ENCODE results near the gene TACC2.
A peak's percentile ranks its signal among the peaks of the same experiment; 100 is the strongest.
"Not testable (repeated sequence)": the region's sequence is repeated elsewhere in the genome, so short reads cannot be mapped to it uniquely, and the experiment has no call there.

The TACC2 gene

GRCh38 chr10:121988361-121989324, at the start of gene TACC2:
TSS of gene TACC2 (plus strand) at chr10:121989163. CDS start at chr10:122021982, 32,819 bp downstream.
- DNase-seq, result no peak

- no peak for DNase-seq
These were observed 47.4 kb upstream of the TACC2 start for GRCh38 chr10:121941532-121941931.

GRCh38 chr10:121942749-121943416, 46.1 kb upstream of the TACC2 start:
- no peak for DNase-seq

- DNase-seq, result no peak
These were observed 41.3 kb upstream of the TACC2 start for GRCh38 chr10:121947343-121948330.

GRCh38 chr10:121949049-121949448, 39.9 kb upstream of the TACC2 start:
- no peak for DNase-seq

- no peak for DNase-seq
These were observed 39.5 kb upstream of the TACC2 start for GRCh38 chr10:121949451-121949850.

- DNase-seq, result no peak
These were observed 36.7 kb upstream of the TACC2 start for GRCh38 chr10:121952226-121952625.

GRCh38 chr10:121956111-121957061, 32.6 kb upstream of the TACC2 start:
- no peak for DNase-seq

- no peak for DNase-seq
These were observed 29.3 kb upstream of the TACC2 start for GRCh38 chr10:121959671-121960070.

GRCh38 chr10:121961456-121961855, 27.5 kb upstream of the TACC2 start:
- no peak for DNase-seq

- no peak for DNase-seq
These were observed 23.0 kb upstream of the TACC2 start for GRCh38 chr10:121965996-121966395.

- not testable (repeated sequence) for DNase-seq
These were observed 19.9 kb upstream of the TACC2 start for GRCh38 chr10:121969086-121969485.

GRCh38 chr10:121974019-121974534, 14.9 kb upstream of the TACC2 start:
- DNase-seq, result no peak

GRCh38 chr10:121974535-121975294, 14.2 kb upstream of the TACC2 start, which contains the start of gene NSMCE4A:
TSS of gene NSMCE4A (minus strand) at chr10:121975217. CDS start at chr10:121975165, 52 bp downstream.
- DNase-seq, result peak; percentile 75

- DNase-seq, result no peak
These were observed 13.5 kb upstream of the TACC2 start for GRCh38 chr10:121975295-121976086.

GRCh38 chr10:121976607-121977006, 12.4 kb upstream of the TACC2 start:
- no peak for DNase-seq

GRCh38 chr10:121978511-121978910, 10.5 kb upstream of the TACC2 start:
- DNase-seq, result no peak

- no peak for DNase-seq
These were observed 7.6 kb upstream of the TACC2 start for GRCh38 chr10:121981346-121981745.

GRCh38 chr10:121983852-121984251, 5.1 kb upstream of the TACC2 start:
- DNase-seq, result no peak
